IMR-90 (cell line): ENCODE data around the gene BSND. TPM values are rescaled to one million over a fixed set of nuclear protein-coding genes. Genes with fewer than 3 reads are reported as not detected.

ENCODE experiments used
- ATAC-seq: fragments of 200-7000 bp; cut with Tn5 transposase; 2 replicates; pipeline ENCODE4 v1.9.1; 2020; ENCODE audit warnings: low read depth, mild to moderate bottlenecking, moderate library complexity
- BruUV-seq: library from RNA; stranded (reverse); fragments of 400-500 nt; replicated peaks from 2 replicates; lab custom pipeline; 2021; lab: Mats Ljungman, UMichigan
- CTCF ChIA-PET: fragments of 300-600 bp; formaldehyde crosslinking; extraction: SDS; loops from one replicate; lab custom pipeline; 2021; ENCODE audit warnings: antibody characterized with exemption; lab: Yijun Ruan, JAX
- POLR2A ChIA-PET: fragments of 300-600 bp; sonication (Branson Sonifier 250); formaldehyde crosslinking; loops from one replicate; lab custom pipeline; 2022; ENCODE audit warnings: antibody characterized with exemption; ENCODE audit not compliant: unreplicated experiment; lab: Charles Lee
- DNase-seq: peaks from one replicate; pipeline ENCODE4 v3.0.0; 2013
- H2AFZ ChIP-seq: replicated peaks from 2 replicates; pipeline ENCODE3; 2013; ENCODE audit warnings: low read length, mild to moderate bottlenecking; ENCODE audit not compliant: poor library complexity
- H2AK5ac ChIP-seq: 2 replicates; pipeline ENCODE4 v1.6.1; 2013; ENCODE audit warnings: low read depth, low read length, inconsistent platforms
- H2AK9ac ChIP-seq: replicated peaks from 2 replicates; pipeline ENCODE3; 2013; ENCODE audit warnings: mild to moderate bottlenecking, low read depth, low read length, moderate library complexity; ENCODE audit not compliant: poor library complexity
- H2BK120ac ChIP-seq: 2 replicates; pipeline ENCODE4 v1.6.1; 2013; ENCODE audit warnings: low read depth, low read length, inconsistent platforms
- H2BK15ac ChIP-seq: 3 replicates; pipeline ENCODE4 v1.6.1; 2013; ENCODE audit warnings: low read depth, low read length, inconsistent platforms
- H2BK20ac ChIP-seq: 2 replicates; pipeline ENCODE4 v1.6.1; 2013; ENCODE audit warnings: low read depth, mild to moderate bottlenecking, inconsistent platforms, low read length, moderate library complexity
- H2BK5ac ChIP-seq: 2 replicates; pipeline ENCODE4 v1.6.1; 2013; ENCODE audit warnings: mild to moderate bottlenecking, low read depth, low read length, inconsistent platforms; ENCODE audit not compliant: poor library complexity, severe bottlenecking
- H3K14ac ChIP-seq: replicated peaks from 2 replicates; pipeline ENCODE4 v1.6.1; 2013; ENCODE audit warnings: low read depth, low read length, inconsistent platforms
- H3K18ac ChIP-seq: 2 replicates; pipeline ENCODE4 v1.6.1; 2013; ENCODE audit warnings: low read depth, low read length, control low read depth
- H3K23ac ChIP-seq: 2 replicates; pipeline ENCODE4 v1.6.1; 2013; ENCODE audit warnings: low read depth, low read length, inconsistent platforms
- H3K27ac ChIP-seq: 2 replicates; pipeline ENCODE4 v1.5.1; 2013; ENCODE audit warnings: mild to moderate bottlenecking, control low read depth, low read length; ENCODE audit not compliant: insufficient read depth
- H3K27me3 ChIP-seq: 2 replicates; pipeline ENCODE4 v1.6.1; 2013; ENCODE audit warnings: low read length; ENCODE audit not compliant: control insufficient read depth, insufficient read depth
- H3K36me3 ChIP-seq: 2 replicates; pipeline ENCODE4 v1.6.1; 2013; ENCODE audit warnings: low read length, mixed read lengths; ENCODE audit not compliant: control insufficient read depth, insufficient read depth
- H3K4ac ChIP-seq: 2 replicates; pipeline ENCODE4 v1.6.1; 2013; ENCODE audit warnings: low read depth, low read length, inconsistent platforms
- H3K4me1 ChIP-seq: 2 replicates; pipeline ENCODE4 v1.6.1; 2013; ENCODE audit warnings: low read length, mixed read lengths; ENCODE audit not compliant: control insufficient read depth, insufficient read depth
- H3K4me2 ChIP-seq: 2 replicates; pipeline ENCODE4 v1.6.1; 2013; ENCODE audit warnings: low read depth, mild to moderate bottlenecking, control low read depth, low read length, moderate library complexity
- H3K4me3 ChIP-seq: 2 replicates; pipeline ENCODE4 v1.5.1; 2013; ENCODE audit warnings: low read depth, mild to moderate bottlenecking, control low read depth, low read length, moderate library complexity; ENCODE audit not compliant: insufficient read depth
- H3K56ac ChIP-seq: 2 replicates; pipeline ENCODE4 v1.6.1; 2013; ENCODE audit warnings: low read length, inconsistent platforms; ENCODE audit not compliant: insufficient read depth; ENCODE audit errors: extremely low read depth
- H3K79me1 ChIP-seq, 2 experiments: 2 replicates each; pipeline ENCODE4 v1.6.1; 2013; ENCODE audit warnings: low read length in 2 of 2, inconsistent platforms in 1 of 2, low read depth in 1 of 2
- H3K9ac ChIP-seq: 2 replicates; pipeline ENCODE4 v1.6.1; 2013; ENCODE audit warnings: low read depth, low read length, control low read depth
- H3K9me1 ChIP-seq: 2 replicates; pipeline ENCODE4 v1.6.1; 2013; ENCODE audit warnings: low read length, inconsistent platforms; ENCODE audit not compliant: insufficient read depth
- H3K9me3 ChIP-seq: 2 replicates; pipeline ENCODE4 v1.6.1; 2013; ENCODE audit warnings: low read length; ENCODE audit not compliant: control insufficient read depth, insufficient read depth
- H4K20me1 ChIP-seq: 2 replicates; pipeline ENCODE4 v1.6.1; 2013; ENCODE audit warnings: low read length, inconsistent platforms; ENCODE audit not compliant: insufficient read depth
- H4K5ac ChIP-seq: 2 replicates; pipeline ENCODE4 v1.6.1; 2013; ENCODE audit warnings: mild to moderate bottlenecking, low read depth, low read length, control low read depth
- H4K8ac ChIP-seq, 2 experiments: 2 replicates each; pipeline ENCODE4 v1.6.1; 2013; ENCODE audit warnings: low read depth in 2 of 2, low read length in 2 of 2, control low read depth in 1 of 2, inconsistent platforms in 1 of 2
- H4K91ac ChIP-seq: 2 replicates; pipeline ENCODE4 v1.6.1; 2013; ENCODE audit warnings: low read depth, low read length, inconsistent platforms; ENCODE audit not compliant: insufficient read depth
- MXI1 ChIP-seq: IDR thresholded peaks from 2 replicates; pipeline ENCODE4 v1.6.1; 2012; ENCODE audit warnings: low read depth, mild to moderate bottlenecking, low read length, moderate library complexity, borderline replicate concordance
- WGBS, 2 experiments: methylation state at CpG; one replicate each; pipeline versions ENCODE4 v1.1.5 to v1.1.7; 2013; ENCODE audit warnings: missing lambda C conversion rate in 2 of 2; ENCODE audit not compliant: insufficient read length in 1 of 2; ENCODE audit errors: extremely low coverage in 2 of 2; 5-methylcytosine and 5-hydroxymethylcytosine counted together
- dilution Hi-C: fragments of 300-500 bp; cut with HindIII; formaldehyde crosslinking; loops from one replicate; pipeline ENCODE4 v1.14.3; 2018; ENCODE audit warnings: low sequenced_read_pairs; ENCODE audit not compliant: unreplicated experiment
- in situ Hi-C: fragments of 300-500 bp; cut with MboI; formaldehyde crosslinking; loops from 3 replicates; pipeline ENCODE4 v1.14.3; 2019; ENCODE audit warnings: low sequenced_read_pairs, inconsistent platforms, mixed read lengths
- intact Hi-C: fragments of 100-400 bp; cut with micrococcal nuclease; formaldehyde crosslinking; loops from 2 replicates; pipeline ENCODE4 v1.10.0; 2022
- polyA plus RNA-seq, 3 experiments: library from polyadenylated mRNA; depleted of rRNA; stranded (reverse); fragments of >200 nt; gene quantifications; 2 replicates each; pipeline ENCODE4 v1.2.3, GENCODE V29; 2012; ENCODE audit warnings: low replicate concordance in 1 of 3
- total RNA-seq: library from RNA; depleted of rRNA; stranded (reverse); fragments of >200 nt; gene quantifications from 2 replicates; pipeline ENCODE4 v1.2.3, GENCODE V29; 2012
- TF ChIP-seq, protein P1 (sequence below): conservative IDR thresholded peaks from 2 replicates; pipeline ENCODE4 v1.5.1; 2012; ENCODE audit warnings: mild to moderate bottlenecking, low read depth, low read length, improper control_type of control experiment

Gene BSND
- total and polyA plus RNA-seq, 2 of the 4 experiments (the other 2 are of a cell fraction) = not detected

DNA sequence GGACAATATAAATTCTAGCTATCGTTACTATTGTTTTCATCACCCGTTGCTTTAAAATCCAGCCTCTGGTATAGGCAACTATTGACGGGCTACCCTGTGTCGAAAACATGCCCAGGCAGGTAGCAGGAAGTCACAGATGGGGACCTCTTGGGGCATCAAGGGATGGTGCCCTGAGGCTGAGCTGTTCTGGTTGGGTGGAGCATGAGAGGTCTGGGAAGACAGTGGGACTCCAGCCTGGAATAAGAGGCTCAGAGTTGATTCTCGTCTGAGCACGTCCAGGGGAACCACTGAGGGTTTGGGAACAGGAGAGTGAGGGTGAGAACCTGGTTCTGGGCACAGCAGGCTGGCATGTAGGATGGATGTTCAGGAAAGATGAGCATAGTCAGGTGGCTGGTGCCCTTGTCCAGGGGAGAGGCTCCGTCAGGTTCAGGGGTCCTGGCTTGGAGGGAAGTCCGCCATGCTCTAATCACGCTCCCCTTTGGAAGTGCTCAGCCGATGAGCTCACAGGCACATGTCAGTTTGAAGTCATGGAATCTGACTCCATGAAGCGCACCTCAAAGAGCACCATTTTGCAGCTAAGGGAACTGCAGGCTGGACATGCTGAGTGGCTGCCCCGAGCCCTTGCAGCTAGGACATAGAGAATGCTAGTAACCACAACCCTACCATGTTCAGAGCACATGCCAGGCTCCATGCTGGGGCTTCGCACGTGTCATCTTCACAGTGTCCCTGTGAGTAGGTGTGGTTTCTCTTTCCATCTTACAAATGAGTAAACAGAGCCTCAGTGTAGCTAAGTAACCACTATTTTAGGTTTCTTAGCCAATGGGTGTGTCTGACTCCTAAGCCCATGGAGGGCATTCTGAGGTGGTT lies 61.6 kb downstream of the BSND start:
- H3K27ac ChIP-seq = no peak overlapping the region
- H3K9ac ChIP-seq = no peak overlapping the region
- no peak overlapping the region for H3K4me3 ChIP-seq
- CTCF ChIA-PET = no interaction called here
- dilution Hi-C loops (no loop called here), intact Hi-C loops (no loop called here), in situ Hi-C loops (no loop called here)
- H2AK9ac ChIP-seq = no peak overlapping the region
- H2BK20ac ChIP-seq = no peak overlapping the region
- no peak overlapping the region for H2AK5ac ChIP-seq
- no peaks in the 10 kb centered on the region for H3K79me1 ChIP-seq
- no peak overlapping the region for H4K91ac ChIP-seq
- H3K14ac ChIP-seq = no peak overlapping the region; the same call in 1 of the 2 replicates
- no peak overlapping the region for H2BK5ac ChIP-seq
- H3K4me1 ChIP-seq = peaks cover 6% of the 10 kb centered on the region
- no peak for DNase-seq
- BruUV-seq = no TSS peak
- H4K5ac ChIP-seq = no peak overlapping the region
- H4K20me1 ChIP-seq = peaks cover 12% of the 10 kb centered on the region
- no peak for ATAC-seq
- H3K9me3 ChIP-seq = no peaks in the 10 kb centered on the region
- no peak overlapping the region for H3K4ac ChIP-seq
- peaks cover 24% of the 10 kb centered on the region for H3K27me3 ChIP-seq
- no peaks in the 10 kb centered on the region for H3K36me3 ChIP-seq
- no peak overlapping the region for H2BK15ac ChIP-seq
- no peak overlapping the region for H3K23ac ChIP-seq
- H3K18ac ChIP-seq = no peak overlapping the region
- no peak overlapping the region for H4K8ac ChIP-seq
- WGBS, 2 experiments = 93% methylated on average over 7 of the region's 14 CpGs; no CpG with 5 or more reads in 1 of the 2 experiments
- H2BK120ac ChIP-seq = no peak overlapping the region
- peak overlapping the region; percentile 66 for H2AFZ ChIP-seq
- POLR2A ChIA-PET = no interaction called here
- no peak overlapping the region for H3K56ac ChIP-seq
- 0 out of 2 replicates have a peak, but pooled peaks have one; percentile 24 for TF ChIP-seq MXI1
- TF ChIP-seq, protein P1, sequence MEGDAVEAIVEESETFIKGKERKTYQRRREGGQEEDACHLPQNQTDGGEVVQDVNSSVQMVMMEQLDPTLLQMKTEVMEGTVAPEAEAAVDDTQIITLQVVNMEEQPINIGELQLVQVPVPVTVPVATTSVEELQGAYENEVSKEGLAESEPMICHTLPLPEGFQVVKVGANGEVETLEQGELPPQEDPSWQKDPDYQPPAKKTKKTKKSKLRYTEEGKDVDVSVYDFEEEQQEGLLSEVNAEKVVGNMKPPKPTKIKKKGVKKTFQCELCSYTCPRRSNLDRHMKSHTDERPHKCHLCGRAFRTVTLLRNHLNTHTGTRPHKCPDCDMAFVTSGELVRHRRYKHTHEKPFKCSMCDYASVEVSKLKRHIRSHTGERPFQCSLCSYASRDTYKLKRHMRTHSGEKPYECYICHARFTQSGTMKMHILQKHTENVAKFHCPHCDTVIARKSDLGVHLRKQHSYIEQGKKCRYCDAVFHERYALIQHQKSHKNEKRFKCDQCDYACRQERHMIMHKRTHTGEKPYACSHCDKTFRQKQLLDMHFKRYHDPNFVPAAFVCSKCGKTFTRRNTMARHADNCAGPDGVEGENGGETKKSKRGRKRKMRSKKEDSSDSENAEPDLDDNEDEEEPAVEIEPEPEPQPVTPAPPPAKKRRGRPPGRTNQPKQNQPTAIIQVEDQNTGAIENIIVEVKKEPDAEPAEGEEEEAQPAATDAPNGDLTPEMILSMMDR = no peak
- no peak overlapping the region for H3K4me2 ChIP-seq
- peaks cover 14% of the 10 kb centered on the region; the same call in 1 of the 2 replicates for H3K9me1 ChIP-seq
